ENCODE measurements around the gene KMT2B. TPM values are rescaled to one million over a fixed set of nuclear protein-coding genes. Genes with fewer than 3 reads are reported as not detected.

Gene KMT2B
- total and polyA plus RNA-seq, 3 experiments from 2014 or later, result 2.9 to 67.8 (median 62.6) TPM

DNA sequence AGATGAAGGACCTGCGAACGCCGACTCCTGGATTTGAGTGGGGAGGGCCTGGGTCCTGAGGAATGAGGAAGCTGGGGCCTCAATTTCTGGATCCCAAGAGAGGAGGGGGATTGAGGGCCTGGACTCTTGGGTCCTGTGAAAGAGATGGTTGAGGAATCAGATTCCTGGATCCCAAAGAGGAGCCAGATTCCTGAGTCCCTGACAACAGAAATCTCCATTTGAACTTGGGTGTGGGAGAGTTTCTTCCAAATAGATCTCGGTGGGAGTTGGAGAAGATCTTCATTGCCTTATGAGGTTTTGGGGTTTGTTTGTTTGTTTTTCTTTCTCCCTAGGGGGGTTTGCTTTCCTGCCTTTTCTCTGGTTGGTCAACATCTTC is 28.3 kb downstream of the KMT2B start:
- ChIA-PET CTCF (interaction anchor here (0.8 to 1.0 kb wide), 2 partner anchors 9 to 31 kb away, joined by 3 read pairs; no protein-coding TSS in a partner anchor), POLR2A (interaction anchor here (1.2 to 1.9 kb wide), 3 partner anchors 26 to 44 kb away, joined by 4 to 12 read pairs (median 6); partner anchors contain the start of gene KMT2B)
- Mint-ChIP-seq H3K4me1 (peaks cover 53 to 70% (median 61%) of the 10 kb centered on the region in 3 donors), H3K27me3 (peaks cover 0 to 2% of the 10 kb centered on the region in 2 donors), H3K36me3 (peaks cover 0 to 31% (median 0%) of the 10 kb centered on the region in 3 donors), H3K27ac (peak overlapping the region; percentile 24 to 100 (median 99)), H3K9me3 (no peaks in the 10 kb centered on the region), H3K4me3 (peak overlapping the region; percentile 90 to 100 (median 98))
- Histone ChIP-seq H3K36me3 (ENCODE audit: insufficient read depth, low read length) (no peaks in the 10 kb centered on the region), H3K4me3 (ENCODE audit: low read length) (peak overlapping the region; percentile 97), H3K27me3 (ENCODE audit: insufficient read depth, low read length, poor library complexity, severe bottlenecking) (no peaks in the 10 kb centered on the region), H3K27ac (ENCODE audit: low read depth, low read length) (peak overlapping the region; percentile 100), H3K4me1 (ENCODE audit: insufficient read depth, low read length) (peaks cover 59% of the 10 kb centered on the region), H3K9me3 (ENCODE audit: low read length) (no peaks in the 10 kb centered on the region)
- DNase-seq, result no peak

DNA sequence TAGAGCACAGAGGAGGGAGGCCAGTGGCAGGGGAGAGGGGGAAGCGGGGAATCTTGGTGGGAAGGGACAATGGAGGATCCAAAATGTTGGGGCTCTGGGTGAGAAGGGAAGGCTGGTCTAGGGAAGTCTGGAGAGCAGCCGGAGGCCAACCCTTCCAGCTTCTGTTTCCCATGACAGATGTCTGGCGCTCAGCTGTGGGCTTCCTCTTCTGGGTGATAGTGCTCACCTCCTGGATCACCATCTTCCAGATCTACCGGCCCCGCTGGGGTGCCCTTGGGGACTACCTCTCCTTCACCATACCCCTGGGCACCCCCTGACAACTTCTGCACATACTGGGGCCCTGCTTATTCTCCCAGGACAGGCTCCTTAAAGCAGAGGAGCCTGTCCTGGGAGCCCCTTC is 28.7 kb downstream of the KMT2B start:
- H3K4me1 Mint-ChIP-seq, result peaks cover 53 to 70% (median 61%) of the 10 kb centered on the region in 3 donors
- peak overlapping the region; percentile 100 for H3K27ac ChIP-seq (ENCODE audit: low read depth, low read length)

DNA sequence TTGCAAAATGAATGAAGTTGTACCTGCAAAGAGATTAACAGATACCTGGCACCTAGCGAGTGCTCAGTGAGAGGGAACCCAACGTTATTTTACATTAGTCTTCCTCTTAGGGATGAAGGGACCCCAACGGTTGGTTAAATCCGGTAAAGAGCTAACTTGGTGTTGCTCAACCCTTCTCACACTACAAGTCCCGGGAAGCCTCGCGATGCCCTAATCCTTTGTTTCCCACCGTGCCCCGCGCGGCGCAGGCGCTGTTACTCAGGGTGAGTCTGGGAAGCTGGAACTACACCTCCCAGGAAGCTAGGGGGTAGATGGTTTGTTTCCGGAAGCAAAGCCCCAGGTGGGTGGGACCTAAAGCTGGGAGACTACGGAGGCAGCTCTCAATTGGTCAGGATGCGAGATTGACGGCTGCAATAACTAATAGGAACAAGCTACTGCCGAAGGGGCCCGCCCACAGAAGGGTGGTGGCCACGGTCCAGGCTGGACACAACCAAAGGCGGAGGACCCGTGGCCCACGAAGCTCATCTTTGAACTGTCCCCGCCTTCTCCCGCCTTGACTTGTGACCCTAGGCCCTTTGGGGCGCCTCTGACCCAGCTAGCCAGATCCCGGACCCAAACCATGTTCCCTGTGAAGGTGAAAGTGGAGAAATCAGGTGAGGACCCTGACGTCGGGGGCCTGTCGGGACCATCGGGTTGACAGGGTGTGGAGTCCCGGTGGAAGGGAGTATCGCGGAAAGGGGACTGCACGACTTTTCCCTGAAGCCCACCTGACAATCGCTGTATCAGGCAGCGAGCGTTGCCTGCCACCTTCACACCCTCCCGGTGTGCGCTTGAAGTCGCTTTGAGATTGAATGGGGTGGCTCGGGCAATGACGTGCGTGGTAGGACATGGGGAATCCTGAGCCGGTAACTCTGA is 30.6 kb downstream of the KMT2B start, which contains the start of gene LIN37:
LIN37 (plus strand) TSS at position 471 of the 915 bp plus-strand sequence; CDS start at position 620, 149 bp downstream.
- Histone ChIP-seq H3K9me3 (ENCODE audit: low read length) (no peaks in the 10 kb centered on the region), H3K4me3 (ENCODE audit: low read length) (peak within 1 kb of the TSS; percentile 98), H3K4me1 (ENCODE audit: insufficient read depth, low read length) (peaks cover 39% of the 10 kb centered on the region), H3K27ac (ENCODE audit: low read depth, low read length) (peak within 1 kb of the TSS; percentile 83), H3K27me3 (ENCODE audit: insufficient read depth, low read length, poor library complexity, severe bottlenecking) (no peaks in the 10 kb centered on the region), H3K36me3 (ENCODE audit: insufficient read depth, low read length) (no peaks in the 10 kb centered on the region)
- Mint-ChIP-seq H3K27ac (peak within 1 kb of the TSS; percentile 75 to 97 (median 95)), H3K9me3 (no peaks in the 10 kb centered on the region), H3K4me3 (peak within 1 kb of the TSS; percentile 83 to 99 (median 99)), H3K27me3 (peaks cover 0 to 2% of the 10 kb centered on the region in 2 donors), H3K36me3 (peaks cover 0 to 38% (median 2%) of the 10 kb centered on the region in 3 donors), H3K4me1 (peaks cover 43 to 56% (median 50%) of the 10 kb centered on the region in 3 donors)
- CTCF ChIA-PET, result interaction anchor here (0.7 to 1.5 kb wide), 5 partner anchors 11 to 183 kb away, joined by 3 to 8 read pairs (median 3); no protein-coding TSS in a partner anchor
- DNase-seq, result peak; percentile 97 to 99 (median 98)
- POLR2A ChIA-PET, result interaction anchor here (0.7 to 1.6 kb wide), 9 partner anchors 9 to 46 kb away, joined by 3 to 11 read pairs (median 5); partner anchors contain the start of gene PROSER3

More for the DNA sequence above, 28.7 kb downstream of the KMT2B start:
- peak overlapping the region in 7 of 8 donors; percentile 24 to 99 (median 96) for H3K27ac Mint-ChIP-seq
- no peaks in the 10 kb centered on the region for H3K27me3 ChIP-seq (ENCODE audit: insufficient read depth, low read length, poor library complexity, severe bottlenecking)
- peak overlapping the region; percentile 90 to 100 (median 98) for H3K4me3 Mint-ChIP-seq
- no peaks in the 10 kb centered on the region for H3K9me3 Mint-ChIP-seq
- peaks cover 57% of the 10 kb centered on the region for H3K4me1 ChIP-seq (ENCODE audit: insufficient read depth, low read length)
- no peaks in the 10 kb centered on the region for H3K36me3 ChIP-seq (ENCODE audit: insufficient read depth, low read length)
- DNase-seq, result no peak
- H3K36me3 Mint-ChIP-seq, result peaks cover 0 to 32% (median 0%) of the 10 kb centered on the region in 3 donors
- CTCF ChIA-PET, result no interaction called here
- H3K27me3 Mint-ChIP-seq, result peaks cover 0 to 2% of the 10 kb centered on the region in 2 donors
- H3K9me3 ChIP-seq (ENCODE audit: low read length), result no peaks in the 10 kb centered on the region
- H3K4me3 ChIP-seq (ENCODE audit: low read length), result no peak overlapping the region
- POLR2A ChIA-PET, result no interaction called here

DNA sequence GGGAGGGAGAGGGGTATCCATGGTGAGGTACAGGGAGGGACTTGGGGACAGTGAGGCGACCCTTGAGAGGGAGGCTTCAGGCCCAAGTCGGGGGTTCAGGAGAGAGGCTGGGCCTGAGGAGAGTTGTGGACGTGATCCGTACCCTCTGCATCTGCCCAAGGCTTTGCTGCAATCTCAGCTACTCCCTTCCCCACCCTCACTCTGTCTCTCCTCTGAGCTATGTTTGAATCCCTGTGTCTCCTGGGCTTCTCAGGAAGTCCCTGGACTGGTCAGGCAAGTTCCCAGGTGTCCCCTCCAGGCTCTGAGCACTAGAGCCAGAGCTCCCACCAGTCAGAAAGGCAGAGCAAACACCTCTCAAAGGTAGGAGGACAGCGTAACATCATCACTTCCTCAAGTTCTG is 32.4 kb downstream of the KMT2B start:
- H3K27me3 Mint-ChIP-seq, result peaks cover 0 to 3% of the 10 kb centered on the region in 2 donors
- no peaks in the 10 kb centered on the region for H3K9me3 Mint-ChIP-seq
- Histone ChIP-seq H3K27ac (ENCODE audit: low read depth, low read length) (no peak overlapping the region), H3K9me3 (ENCODE audit: low read length) (no peaks in the 10 kb centered on the region), H3K27me3 (ENCODE audit: insufficient read depth, low read length, poor library complexity, severe bottlenecking) (no peaks in the 10 kb centered on the region), H3K4me3 (ENCODE audit: low read length) (no peak overlapping the region), H3K4me1 (ENCODE audit: insufficient read depth, low read length) (peaks cover 28% of the 10 kb centered on the region), H3K36me3 (ENCODE audit: insufficient read depth, low read length) (peaks cover 7% of the 10 kb centered on the region)
- peaks cover 34 to 48% (median 41%) of the 10 kb centered on the region in 3 donors for H3K4me1 Mint-ChIP-seq
- peaks cover 3 to 44% (median 9%) of the 10 kb centered on the region in 3 donors for H3K36me3 Mint-ChIP-seq
- no peak overlapping the region for H3K27ac Mint-ChIP-seq
- H3K4me3 Mint-ChIP-seq, result peak overlapping the region in 6 of 7 donors; percentile 26 to 78 (median 44)
- no peak for DNase-seq
- POLR2A ChIA-PET, result interaction anchor here (0.6 kb wide), 1 partner anchor 10 kb away, joined by 3 read pairs; no protein-coding TSS in a partner anchor
- CTCF ChIA-PET, result no interaction called here

DNA sequence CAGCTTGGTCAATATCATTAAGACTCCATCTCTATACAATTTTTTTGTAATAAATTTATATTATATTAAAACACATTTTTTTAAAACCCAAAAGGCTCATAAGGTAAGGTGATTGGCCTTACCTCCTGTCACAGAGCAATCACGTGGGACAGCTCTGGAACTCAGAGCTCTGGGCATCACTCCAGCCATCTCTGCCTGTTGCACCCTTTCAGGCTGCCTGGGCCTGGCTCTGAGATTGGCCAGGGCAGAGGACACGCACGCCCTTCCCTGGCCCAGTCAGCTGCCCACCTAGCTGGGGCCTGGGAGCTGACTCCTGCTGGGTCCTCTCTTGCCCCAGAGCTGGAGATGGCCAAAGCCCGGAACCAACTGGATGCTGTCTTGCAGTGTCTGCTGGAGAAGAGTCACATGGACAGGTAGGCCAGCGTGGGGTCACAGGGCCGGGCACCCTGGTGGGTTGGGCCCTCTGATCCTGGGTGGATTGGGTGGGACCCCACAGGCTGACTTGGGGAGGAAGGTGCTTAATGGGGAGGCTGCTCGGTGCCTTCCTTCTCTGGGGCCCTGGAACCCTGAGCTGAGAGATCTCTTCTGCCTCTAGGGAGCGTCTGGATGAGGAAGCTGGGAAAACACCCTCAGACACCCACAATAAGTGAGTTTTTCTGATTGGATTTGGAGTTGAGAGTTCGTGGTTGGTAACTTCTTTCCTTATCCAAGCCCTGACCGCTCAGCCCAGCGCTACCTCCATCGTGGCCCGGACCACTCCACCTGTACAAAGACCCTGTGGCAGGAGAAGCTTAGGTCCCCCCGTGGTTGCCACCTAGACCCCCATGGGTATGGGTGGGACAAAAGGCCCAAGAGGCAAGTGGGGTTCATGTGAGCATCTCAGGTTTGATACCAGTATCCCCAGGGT is 34.3 kb downstream of the KMT2B start:
- POLR2A ChIA-PET, result interaction anchor here (0.6 to 1.0 kb wide), 2 partner anchors 11 to 75 kb away, joined by 3 to 4 read pairs; no protein-coding TSS in a partner anchor
- Histone ChIP-seq H3K27me3 (ENCODE audit: insufficient read depth, low read length, poor library complexity, severe bottlenecking) (no peaks in the 10 kb centered on the region), H3K4me3 (ENCODE audit: low read length) (no peak overlapping the region), H3K36me3 (ENCODE audit: insufficient read depth, low read length) (peaks cover 7% of the 10 kb centered on the region), H3K4me1 (ENCODE audit: insufficient read depth, low read length) (peaks cover 22% of the 10 kb centered on the region), H3K9me3 (ENCODE audit: low read length) (no peaks in the 10 kb centered on the region), H3K27ac (ENCODE audit: low read depth, low read length) (no peak overlapping the region)
- Mint-ChIP-seq H3K9me3 (no peaks in the 10 kb centered on the region), H3K36me3 (peaks cover 3 to 40% (median 9%) of the 10 kb centered on the region in 3 donors), H3K4me3 (peak overlapping the region in 1 of 7 donors; percentile 30), H3K27me3 (peaks cover 0 to 3% of the 10 kb centered on the region in 2 donors), H3K27ac (no peak overlapping the region), H3K4me1 (peaks cover 26 to 41% (median 28%) of the 10 kb centered on the region in 3 donors)
- no peak for DNase-seq
- CTCF ChIA-PET, result no interaction called here

DNA sequence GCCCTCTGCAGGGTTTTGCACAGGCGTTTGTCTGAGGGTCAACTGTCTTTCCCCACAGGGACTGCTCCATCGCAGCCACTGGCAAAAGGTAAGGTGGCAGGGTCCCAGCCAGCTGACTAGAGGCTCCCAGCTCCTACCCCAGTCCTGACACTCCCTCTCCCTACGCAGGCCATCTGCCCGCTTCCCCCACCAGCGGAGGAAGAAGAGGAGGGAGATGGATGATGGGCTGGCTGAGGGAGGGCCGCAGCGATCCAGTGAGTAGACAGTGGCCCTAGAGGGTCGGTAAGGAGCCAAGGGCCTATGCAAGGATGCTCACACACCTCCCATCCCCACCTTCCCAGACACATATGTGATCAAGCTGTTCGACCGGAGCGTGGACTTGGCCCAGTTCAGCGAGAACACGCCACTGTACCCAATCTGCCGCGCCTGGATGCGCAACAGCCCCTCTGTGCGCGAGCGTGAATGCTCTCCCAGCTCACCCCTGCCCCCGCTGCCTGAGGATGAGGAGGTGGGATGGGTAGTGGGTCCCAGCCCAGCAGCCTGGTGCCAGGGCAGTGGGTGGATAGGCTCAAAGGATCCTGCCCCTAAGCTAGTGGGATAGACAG is 35.0 kb downstream of the KMT2B start:
- peaks cover 26 to 42% (median 29%) of the 10 kb centered on the region in 3 donors for H3K4me1 Mint-ChIP-seq
- no peak overlapping the region for H3K27ac Mint-ChIP-seq
- CTCF ChIA-PET, result no interaction called here

More for the DNA sequence above, 35.0 kb downstream of the KMT2B start:
- H3K36me3 ChIP-seq (ENCODE audit: insufficient read depth, low read length), result peaks cover 7% of the 10 kb centered on the region
- H3K36me3 Mint-ChIP-seq, result peaks cover 3 to 40% (median 9%) of the 10 kb centered on the region in 3 donors
- H3K9me3 Mint-ChIP-seq, result peaks cover 0 to 1% (median 0%) of the 10 kb centered on the region in 5 donors
- H3K27me3 Mint-ChIP-seq, result peaks cover 0 to 4% of the 10 kb centered on the region in 2 donors
- DNase-seq, result no peak
- H3K27ac ChIP-seq (ENCODE audit: low read depth, low read length), result no peak overlapping the region
- no peak overlapping the region for H3K4me3 ChIP-seq (ENCODE audit: low read length)
- no peaks in the 10 kb centered on the region for H3K9me3 ChIP-seq (ENCODE audit: low read length)
- POLR2A ChIA-PET, result interaction anchor here (0.6 to 1.0 kb wide), 2 partner anchors 12 to 75 kb away, joined by 3 to 4 read pairs; no protein-coding TSS in a partner anchor
- H3K4me1 ChIP-seq (ENCODE audit: insufficient read depth, low read length), result peaks cover 25% of the 10 kb centered on the region
- no peaks in the 10 kb centered on the region for H3K27me3 ChIP-seq (ENCODE audit: insufficient read depth, low read length, poor library complexity, severe bottlenecking)
- H3K4me3 Mint-ChIP-seq, result no peak overlapping the region
